ENCODE measurements around the gene ALDH7A1.
"Not testable (repeated sequence)": the region's sequence is repeated elsewhere in the genome, so short reads cannot be mapped to it uniquely, and the experiment has no call there.

Gene ALDH7A1

DNA sequence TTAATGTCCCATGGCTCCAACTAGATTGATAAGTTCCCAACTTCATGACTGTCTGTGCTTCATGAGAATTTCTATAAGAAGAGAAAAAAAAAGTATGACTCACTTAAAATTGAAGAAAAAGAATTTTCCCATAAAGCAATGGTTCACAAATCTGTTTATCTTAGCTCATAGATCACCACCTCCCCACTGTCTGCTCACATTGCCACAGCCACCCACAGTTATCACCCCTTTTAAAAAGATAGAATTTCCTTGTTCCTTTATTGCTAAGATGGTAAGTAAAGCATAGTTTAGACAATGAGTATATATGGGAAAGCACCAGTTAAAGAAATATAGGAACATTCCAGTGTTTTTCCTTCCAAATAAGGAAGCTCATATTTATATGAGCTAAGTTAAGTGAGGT, 67.1 kb downstream of the ALDH7A1 start:
- no peak for DNase-seq

DNA sequence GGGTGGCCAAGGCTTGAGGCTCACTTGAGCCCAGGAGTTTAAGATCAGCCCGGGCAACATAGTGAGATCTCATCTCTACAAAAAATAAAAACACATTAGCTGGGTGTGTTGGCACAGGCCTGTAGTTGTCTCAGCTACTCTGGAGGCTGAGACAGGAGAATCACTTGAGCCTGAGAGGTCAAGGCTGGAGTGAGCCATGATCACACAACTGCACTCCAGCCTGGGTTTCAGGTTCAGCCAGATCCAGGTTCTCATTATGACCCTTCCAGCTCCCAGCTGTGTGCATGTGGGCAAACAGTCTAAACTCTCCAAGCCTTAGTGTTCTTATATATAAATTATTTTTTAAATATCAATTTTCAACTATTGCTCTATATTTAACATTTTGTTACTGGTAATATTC, 67.9 kb downstream of the ALDH7A1 start:
- DNase-seq = no peak

DNA sequence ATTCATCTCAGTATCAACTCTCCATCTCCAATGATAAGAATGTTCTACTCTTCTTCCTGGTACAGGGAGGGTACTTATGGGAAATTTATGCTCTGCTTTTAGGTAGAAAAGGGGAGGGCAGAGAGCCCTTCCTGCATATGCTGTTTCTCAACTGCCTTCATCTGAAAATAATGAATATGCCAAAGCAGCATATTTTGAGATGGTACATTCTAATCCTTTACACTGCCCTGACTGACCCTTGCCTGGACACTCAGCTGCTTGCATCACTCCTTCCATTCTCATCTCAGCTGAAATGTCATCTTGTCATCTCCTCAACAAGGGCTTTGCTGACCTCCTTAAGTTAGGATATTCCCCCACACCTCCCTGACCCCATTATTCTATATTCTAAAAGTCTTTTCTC, 68.5 kb downstream of the ALDH7A1 start:
- DNase-seq = no peak

DNA sequence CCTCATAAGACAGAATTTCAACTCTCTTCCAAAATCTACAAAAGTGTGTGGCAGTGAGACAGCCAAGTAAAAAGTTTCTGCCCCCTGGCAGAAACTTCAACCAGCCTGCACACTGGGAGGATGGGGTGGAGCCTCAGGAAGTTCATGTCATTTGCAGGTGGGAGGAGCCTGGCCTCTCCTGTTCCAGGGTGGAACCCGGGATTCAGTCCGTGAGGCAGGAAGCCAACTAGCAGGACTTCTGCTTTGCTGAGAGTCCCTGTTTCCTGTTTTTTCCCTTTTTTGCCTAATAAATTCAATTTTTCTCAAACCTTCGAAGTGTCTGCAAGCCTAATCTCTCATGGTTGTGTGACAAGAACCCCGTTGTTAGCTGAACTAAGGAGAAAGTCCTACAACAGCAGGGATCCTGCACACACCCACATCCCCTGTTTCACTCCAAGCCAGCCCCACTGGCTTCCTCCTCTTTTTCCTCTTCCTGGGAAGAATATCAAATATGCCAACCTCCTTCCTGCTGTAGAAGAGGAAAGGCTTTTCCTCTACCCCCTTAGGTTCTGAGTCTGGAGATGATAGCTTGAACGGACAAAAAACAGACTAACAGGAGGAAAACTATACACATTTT, 69.3 kb downstream of the ALDH7A1 start:
- no peak for DNase-seq

DNA sequence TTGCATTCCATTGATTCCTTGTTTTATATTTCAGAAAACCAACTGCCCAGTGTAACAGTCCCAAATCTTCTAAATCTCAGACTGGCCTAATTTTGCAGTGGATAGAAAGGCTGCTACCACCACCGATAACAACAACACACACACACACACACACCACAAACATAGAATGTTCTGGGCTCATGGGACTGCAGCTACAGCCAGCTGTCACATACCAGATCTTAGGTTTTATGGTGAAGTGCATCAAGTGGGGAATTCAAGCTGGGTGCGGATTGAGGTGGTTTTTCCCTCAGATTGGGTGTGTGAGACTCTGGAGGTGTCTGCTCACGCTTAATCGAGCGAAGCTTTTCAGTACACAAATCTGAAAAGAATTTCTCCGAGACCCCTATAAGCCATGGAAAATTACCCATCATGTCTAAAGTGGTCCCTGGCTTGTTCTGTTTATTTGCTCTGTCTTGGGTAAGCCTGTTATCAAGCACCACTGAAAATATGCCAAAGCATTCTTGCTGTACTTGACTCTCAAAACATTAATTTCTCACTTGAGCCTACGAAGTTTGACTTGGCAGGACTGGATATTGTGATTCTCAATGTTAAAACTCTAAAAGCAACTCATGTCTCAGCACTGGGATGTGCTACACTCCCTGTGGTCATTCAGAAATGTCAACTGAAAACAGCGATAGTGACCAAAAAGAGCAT, 71.1 kb downstream of the ALDH7A1 start:
- no peak for DNase-seq

DNA sequence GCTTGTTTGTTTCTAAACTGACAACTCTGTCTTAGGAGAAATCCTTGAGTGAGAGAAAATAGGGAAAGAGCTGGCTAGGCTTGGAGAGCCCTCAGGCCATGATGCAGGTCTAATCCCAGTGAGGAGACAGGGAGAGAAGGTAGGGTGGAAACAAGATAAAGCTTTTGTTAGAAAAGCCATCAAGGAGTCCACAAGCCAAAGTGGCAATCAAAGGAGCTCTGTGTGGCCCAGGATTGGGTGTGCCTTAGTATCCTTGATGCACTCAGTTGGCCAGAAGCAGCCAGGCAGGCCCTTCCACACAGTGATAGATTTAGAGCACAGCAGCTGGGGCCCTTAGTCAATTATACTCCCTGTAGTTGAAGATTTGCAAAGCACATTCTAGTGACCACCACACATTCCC, 73.9 kb downstream of the ALDH7A1 start:
- no peak for DNase-seq

DNA sequence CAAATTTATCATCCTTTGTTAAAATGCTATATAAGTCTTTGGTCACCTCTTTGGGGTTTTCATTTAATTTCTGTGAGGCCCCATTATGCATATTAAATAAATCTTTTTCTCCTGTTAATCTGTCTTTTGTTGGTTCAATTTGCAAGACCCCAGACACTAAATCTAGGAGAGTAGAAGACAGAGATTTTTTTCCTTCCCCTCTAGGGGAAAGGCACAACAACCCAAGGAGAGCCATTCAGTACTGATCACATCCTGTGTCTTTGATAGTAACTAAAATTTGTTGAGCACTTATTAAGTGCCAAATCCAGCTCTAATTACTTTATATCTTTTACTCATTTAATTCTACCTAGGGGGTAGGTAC, 74.4 kb downstream of the ALDH7A1 start:
- no peak for DNase-seq

DNA sequence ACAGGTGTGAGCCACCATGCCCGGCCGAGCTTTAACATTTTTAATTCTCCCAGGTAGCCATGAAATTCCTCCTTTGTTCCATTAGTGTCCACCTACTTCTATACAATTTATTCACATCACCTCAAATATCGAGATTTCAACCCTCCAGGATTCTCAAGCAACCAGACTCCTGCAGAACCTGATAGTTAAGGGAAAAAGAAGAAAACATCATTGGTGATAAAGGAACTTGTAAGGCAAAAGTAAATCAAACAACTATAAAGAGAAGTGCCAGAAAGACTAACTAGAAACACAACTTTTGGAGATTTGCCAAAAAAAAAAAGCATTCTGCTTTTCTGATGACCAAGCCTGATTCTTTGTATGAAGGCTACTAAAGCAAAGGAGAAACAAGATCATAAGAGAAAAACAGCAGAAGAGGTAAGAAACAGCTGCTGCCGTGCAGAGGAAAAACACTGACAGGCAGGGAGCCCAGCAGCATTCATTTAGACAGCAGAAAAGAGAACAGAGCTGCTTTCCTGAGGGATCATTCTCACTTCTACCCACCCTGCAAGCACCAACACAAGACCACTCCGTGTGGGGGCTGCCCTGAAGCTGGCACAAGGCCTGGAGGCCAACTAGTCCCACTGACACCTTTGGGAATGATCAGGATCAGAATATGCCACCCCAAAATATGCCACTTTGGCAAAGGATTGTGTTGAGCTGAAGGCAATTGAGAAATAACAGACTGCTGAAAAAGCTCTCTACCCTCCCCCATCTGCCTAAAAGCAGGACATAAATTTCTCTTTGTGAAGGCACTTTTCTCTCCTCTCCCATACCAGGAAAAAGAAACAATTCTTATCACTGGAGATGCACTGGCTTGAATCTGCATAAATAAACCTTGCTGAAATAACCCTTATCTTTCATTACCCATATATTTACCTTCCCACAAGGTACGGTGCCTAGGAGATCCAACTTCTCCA, 75.1 kb downstream of the ALDH7A1 start:
- DNase-seq = no peak

DNA sequence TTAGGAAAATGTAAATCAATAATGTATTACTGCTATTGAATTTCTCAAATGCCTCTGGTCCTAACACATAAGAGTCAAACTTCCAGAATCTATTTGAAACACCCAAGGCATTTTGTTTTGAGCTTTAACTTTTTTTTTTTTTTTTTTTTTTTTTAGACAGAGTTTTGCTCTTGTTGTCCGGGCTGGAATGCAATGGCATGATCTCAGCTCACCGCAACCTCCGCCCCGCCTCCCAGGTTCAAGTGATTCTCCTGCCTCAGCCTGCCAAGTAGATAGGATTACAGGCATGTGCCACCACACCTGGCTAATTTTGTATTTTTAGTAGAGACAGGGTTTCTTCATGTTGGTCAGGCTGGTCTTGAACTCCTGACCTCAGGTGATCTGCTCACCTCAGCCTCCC, 75.8 kb downstream of the ALDH7A1 start:
- not testable (repeated sequence) for DNase-seq

DNA sequence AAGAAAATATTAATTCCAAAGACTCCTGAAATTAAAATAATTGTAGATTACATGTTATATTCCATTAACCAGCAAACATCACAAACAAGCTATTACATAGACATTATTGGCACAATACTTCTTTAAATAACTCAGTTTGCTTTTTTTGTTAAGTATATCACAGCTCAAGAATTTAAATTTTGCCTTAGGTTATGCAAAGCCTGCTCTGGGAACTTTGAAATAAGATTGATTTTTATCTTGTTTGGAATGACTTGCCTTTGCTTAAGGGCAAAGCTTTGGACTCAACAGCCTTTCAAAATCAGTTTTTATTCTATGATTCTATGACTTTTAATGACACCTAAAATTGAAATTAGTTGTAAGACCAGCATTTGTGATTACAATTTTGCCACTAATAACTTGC, 78.2 kb downstream of the ALDH7A1 start:
- no peak for DNase-seq

DNA sequence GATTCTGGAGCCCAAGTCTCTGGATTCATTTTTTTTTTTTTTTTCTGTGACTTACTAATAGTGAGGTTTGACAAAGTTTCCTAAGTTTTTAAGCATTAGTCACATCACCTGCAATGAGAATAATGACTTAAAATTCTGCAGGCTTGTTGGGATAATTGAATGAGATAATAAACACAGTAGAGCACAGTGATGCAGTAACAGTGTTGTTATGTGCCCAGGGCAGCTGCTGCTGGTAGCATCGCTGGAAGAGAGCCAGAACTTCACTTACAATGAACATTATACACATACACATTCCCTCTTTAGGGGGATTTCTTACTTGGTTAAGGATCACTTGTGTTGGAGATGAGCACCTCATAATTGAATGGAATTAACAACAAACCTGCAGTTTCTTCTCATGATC, 78.9 kb downstream of the ALDH7A1 start:
- no peak for DNase-seq

DNA sequence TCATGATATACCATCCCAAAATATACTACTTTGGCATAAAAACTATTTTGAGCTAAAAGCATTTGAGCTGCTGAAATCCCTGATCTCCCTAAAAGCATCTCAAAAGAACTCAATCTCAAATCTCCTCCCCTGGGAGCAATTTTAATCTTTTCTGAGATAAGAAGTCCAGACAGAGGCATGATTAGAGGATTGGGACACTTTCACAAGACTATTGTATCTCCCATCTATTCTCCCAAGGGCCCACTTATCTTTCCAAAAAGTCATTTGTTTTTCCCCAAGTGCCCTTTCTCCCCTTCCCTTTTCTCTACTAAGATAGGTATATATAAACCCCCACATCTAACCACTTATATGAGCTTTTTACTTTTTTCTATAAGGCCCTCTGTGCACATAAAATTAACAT, 79.7 kb downstream of the ALDH7A1 start:
- no peak for DNase-seq

DNA sequence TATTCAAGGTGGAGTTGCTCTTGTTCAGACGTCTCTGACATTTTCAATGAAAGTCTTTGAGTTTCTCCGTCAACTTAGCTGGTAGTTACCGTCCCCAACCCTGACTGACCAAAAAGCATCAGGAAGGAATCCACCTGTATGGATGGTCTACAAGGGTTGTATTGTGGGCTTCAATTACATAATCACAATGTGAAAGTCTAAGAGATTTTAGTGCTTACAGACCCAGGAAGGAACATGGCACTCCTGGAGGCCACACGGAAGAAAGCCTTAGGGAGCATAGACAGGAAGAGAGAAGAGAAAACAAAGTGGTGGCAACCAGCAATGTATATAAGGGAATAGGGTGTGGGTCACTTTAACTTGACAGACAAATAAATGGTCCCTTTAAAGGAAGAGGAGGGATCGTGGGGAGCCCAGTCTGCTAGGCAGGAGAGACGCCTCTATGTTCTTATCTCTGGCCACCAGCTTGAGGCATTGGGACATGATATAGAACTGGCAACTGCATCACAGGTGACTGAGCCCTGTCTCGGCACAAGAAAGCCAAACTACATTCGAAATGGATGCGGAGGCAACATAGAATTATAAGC, 80.4 kb downstream of the ALDH7A1 start:
- DNase-seq = no peak

DNA sequence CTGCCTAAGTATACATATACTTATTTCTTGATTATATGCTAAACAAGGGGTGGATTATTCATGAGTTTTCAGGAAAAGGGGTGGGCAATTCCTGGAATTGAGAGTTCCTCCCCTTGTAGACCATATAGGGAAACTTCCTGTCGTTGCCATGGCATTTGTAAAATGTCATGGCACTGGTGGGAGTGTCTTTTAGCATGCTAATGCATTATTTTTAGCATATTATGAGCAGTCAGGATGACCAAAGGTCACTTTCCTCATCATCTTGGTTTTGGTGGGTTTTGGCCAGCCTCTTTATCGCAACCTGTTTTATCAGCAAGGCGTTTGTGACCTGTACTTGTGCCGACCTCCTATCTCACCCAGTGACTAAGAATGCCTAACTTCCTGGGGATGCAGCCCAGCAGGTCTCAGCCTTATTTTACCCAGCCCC, 80.9 kb downstream of the ALDH7A1 start:
- no peak for DNase-seq

DNA sequence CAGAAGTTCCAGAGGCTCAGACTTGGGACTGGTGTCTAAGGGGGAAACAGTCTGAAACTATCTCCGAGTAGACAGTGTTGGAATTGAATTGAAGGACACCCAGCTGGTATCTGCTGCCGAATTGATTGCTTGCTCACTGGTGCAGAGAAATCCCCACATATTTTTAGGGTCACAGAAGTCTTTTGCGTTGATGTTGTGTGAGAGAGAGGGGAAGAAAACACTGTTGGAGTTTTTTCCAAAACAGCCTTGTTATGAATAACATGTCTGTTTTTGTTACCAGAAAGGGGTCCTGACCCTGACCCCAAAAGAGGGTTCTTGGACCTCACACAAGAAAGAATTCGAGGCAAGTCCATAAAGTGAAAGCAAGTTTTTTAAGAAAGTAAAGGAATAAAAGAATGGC, 81.3 kb downstream of the ALDH7A1 start:
- DNase-seq = no peak

DNA sequence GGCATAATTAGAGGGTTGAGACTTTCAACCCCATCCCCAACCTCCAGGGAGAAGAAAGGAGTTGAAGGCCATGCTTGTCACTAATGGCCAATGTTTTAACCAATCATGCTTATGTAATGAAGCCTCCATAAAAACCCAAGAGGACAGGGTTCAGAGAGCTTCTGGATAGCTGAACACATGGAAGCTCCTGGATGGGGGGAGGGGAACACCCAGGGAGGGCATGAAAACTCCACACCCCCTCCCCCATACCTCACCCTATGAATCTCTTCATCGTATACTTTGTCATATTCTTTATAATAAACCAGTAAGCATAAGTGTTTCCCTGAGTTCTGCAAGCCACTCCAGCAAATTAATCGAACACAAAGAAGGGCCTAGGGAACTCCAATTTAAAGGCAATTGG, 81.7 kb downstream of the ALDH7A1 start:
- no peak for DNase-seq

DNA sequence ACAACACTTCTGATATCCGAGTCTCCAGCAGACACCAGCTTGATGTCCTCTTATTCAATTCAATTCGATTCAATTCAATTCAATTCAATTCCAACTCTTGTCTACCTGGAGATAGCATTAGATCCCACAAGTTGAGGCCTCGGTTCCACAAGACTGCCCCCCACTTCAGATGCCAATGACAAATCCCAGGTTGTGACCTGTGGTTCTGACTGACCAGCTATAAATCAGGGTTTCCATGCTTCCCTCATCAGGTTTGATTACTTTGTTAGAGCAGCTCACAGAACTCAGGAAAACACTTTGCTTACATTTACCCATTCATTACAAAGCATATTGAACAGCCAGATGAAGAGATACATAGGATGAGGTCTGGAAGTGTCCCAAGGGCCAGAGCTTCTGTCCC, 82.6 kb downstream of the ALDH7A1 start:
- DNase-seq = no peak

DNA sequence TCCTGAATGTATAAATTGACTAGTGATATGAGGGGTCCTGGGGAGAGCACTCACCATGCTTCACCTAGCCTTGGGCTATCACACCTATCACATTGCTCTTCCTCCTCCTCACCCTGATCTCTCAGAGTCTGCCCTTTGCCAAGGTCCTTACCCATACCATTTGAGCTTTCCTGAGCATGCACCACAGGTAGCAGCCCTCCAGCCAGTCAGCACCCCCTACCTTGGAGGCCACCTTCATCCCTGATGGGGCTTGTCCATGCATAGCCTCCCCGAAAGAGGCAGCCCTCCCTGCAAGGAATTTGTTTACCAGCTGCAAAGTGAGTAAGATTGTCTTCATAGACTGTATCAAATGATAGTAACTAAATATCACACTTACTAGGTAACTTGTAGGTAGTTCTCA, 83.1 kb downstream of the ALDH7A1 start:
- no peak for DNase-seq

DNA sequence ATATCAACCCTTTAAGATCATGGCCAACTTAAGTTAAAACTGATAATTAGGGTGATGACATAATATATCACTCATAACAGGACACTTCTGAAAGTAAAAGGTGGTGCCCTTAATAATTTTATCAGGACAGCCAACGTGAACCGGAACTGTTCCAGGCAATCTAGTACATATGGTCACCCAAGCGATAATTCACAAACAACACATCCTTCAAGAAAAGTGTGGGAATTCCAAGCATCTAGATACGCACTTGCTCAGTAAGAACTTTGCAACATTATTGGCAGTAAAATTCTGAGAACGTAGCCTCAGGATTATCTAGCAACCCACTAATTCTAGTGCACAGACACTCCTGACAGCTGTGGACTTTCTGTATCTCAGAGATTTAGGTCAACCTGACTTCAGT, 85.7 kb downstream of the ALDH7A1 start:
- DNase-seq = no peak

DNA sequence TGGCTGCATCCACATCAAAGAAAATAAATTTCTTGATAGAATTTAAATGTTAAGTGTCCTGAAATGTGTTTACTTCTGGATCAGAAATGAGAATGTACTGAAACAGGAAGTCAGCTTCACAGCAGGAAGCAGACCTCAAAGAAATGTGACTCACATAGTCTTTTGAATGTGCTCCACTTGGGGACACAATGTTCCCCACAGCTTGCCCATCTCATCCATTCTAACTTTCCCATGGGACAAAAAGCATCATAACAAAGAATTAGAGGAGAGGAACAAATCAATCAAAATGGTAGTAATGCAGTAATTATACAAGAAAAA, 86.1 kb downstream of the ALDH7A1 start:
- no peak for DNase-seq

DNA sequence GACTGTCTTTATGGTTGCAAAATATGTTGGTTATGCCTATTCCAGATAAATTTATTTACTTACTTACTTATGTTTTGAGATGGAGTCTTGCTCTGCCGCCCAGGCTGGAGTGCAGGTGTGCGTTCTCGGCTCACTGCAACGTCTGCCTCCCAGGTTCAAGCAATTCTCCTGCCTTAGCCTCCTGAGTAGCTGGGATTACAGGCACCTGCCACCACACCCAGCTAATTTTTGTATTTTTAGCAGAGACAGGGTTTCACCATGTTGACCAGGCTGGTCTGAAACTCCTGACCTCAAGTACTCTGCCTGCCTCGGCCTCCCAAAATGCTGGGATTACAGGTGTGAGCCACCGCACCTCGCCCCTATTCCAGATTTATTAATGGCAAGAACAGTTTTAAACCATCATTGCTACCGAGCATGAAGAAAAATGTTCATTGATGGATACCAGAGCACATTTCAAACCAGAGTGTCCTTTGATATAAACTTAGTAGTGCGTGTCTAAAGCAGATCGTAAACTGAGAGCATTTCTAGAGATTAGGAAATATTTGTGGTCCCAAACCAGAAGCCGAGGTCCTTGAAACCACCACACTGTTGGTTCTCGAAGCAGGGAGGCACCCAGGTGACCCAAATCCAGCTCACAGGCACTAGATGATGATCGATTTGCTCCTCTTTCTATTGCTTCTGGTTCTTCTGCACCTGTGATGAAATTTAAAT, 86.6 kb downstream of the ALDH7A1 start:
- DNase-seq = no peak

DNA sequence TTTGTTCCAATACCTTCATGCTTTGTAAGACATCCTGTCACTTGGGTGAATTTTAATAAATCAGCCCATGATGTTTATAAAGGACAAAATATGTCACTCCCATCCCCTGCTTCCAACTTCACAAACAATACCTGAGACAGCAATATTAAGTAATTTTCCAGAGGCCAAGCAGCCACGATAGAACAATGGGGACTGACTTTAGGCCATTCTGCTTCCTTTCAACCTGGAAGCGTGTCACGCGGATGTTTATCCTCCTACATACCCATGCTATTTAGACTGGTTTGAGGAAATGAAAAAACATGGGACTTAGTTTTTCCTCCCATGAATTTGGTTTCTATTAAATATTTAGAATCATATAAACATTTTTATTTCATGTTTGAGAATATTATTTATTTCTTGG, 88.9 kb downstream of the ALDH7A1 start:
- no peak for DNase-seq

DNA sequence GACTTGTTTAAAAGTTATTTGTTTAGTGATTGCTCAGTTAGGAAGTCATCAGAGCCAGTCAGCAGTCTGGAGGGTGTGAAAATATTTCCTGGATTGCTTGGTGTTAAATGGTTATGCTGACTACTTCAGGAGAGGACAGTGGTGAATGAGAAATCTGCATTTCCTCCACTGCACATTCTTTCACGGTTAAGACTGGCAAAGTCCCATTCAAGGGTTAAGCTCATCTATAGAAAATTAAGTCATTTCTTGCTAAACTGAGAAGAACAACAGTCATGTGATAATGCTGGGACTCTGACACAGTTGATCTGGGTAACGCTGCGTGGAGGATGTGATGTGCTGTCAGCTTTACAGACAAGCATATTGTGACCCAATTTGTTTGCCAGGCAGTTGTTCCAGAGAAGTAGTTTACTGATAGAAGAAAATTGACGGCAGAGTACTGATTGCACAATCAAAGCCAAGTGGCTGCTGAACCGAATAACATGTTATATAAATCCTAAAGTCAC, 91.4 kb downstream of the ALDH7A1 start:
- no peak for DNase-seq

All from activated CD8-positive, alpha-beta memory T cell treated with anti-CD3 and anti-CD28 coated beads, Interleukin-2, amount 50 U/mL, for 4 hours (primary cell).